Measurements from ENCODE around the gene ATXN7L1.

GRCh38 chr7:105677410-105677730, 199.0 kb downstream of the ATXN7L1 start:
- TF ChIP-seq EP300 (IDR thresholded peaks at IDR 0.05; ENCODE audit: low read depth) (no peak), CTCF (IDR thresholded peaks at IDR 0.05) (no peak)
